ENCODE data around the gene MRM2.

Gene MRM2

DNA sequence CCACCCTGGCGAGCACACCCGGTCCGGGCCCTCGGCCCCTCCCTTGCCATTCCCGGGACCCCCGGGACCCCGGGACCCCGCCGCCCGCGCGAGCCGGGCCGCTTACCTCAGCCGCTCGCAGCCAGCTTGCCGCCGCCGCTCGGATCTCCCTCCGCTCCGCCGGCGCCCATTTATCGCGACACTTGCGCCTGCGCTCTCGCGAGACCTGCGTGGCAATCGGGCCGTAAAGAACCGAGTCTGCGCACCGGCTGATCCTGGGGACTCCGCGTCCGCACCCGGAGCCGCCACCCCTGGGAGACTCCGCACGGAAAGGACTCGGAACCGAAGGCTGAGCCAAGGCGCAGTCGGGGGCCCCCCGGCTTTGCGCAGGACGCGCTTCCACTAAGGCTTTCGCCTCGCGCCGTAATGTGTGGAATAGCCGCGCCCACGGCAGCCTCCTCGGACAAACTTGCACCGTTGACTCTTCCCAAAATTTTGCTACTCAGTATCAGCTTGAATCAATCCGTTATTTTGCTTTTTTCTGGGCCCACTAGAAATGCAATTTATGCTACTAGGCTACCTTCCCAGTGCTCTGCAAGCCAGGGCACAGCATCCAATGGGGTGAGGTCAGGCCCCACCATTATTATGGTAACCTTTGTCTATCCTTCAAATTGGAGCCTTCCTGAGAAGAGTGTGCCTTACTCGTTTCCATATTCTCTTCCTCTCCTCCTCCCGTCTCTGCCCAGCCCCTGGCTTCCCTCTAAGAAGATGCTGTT lies 9.1 kb downstream of the MRM2 start, which contains the start of gene MAD1L1:
TSS of gene MAD1L1 (minus strand) at position 180 of the 755 bp plus-strand sequence. CDS start 2,812 bp downstream, outside the sequence.
- peaks cover 38% of the 10 kb centered on the region for H3K79me2 ChIP-seq (ENCODE audit: low read length)
- no peaks in the 10 kb centered on the region for H3K27me3 ChIP-seq (replicated peaks; ENCODE audit: insufficient read depth, low read length)
- TF ChIP-seq EZH2phosphoT487 (IDR thresholded peaks at IDR 0.05; ENCODE audit: low read length) (no peak), EZH2 (optimal IDR thresholded peaks at IDR 0.05; ENCODE audit: low read depth, low read length) (no peak)
- TF ChIP-seq, protein P1, sequence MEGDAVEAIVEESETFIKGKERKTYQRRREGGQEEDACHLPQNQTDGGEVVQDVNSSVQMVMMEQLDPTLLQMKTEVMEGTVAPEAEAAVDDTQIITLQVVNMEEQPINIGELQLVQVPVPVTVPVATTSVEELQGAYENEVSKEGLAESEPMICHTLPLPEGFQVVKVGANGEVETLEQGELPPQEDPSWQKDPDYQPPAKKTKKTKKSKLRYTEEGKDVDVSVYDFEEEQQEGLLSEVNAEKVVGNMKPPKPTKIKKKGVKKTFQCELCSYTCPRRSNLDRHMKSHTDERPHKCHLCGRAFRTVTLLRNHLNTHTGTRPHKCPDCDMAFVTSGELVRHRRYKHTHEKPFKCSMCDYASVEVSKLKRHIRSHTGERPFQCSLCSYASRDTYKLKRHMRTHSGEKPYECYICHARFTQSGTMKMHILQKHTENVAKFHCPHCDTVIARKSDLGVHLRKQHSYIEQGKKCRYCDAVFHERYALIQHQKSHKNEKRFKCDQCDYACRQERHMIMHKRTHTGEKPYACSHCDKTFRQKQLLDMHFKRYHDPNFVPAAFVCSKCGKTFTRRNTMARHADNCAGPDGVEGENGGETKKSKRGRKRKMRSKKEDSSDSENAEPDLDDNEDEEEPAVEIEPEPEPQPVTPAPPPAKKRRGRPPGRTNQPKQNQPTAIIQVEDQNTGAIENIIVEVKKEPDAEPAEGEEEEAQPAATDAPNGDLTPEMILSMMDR (IDR thresholded peaks at IDR 0.05; ENCODE audit: low read length) = no peak
- no peak within 1 kb of the TSS for H3K27ac ChIP-seq (ENCODE audit: low read length)
- no peaks in the 10 kb centered on the region for H3K9me3 ChIP-seq (replicated peaks; ENCODE audit: insufficient read depth, low read length)
- peaks cover 15% of the 10 kb centered on the region for H3F3A ChIP-seq (ENCODE audit: insufficient read depth, low read length)
- H4K20me1 ChIP-seq (ENCODE audit: insufficient read depth, low read length) = no peaks in the 10 kb centered on the region
- H3K9me2 ChIP-seq (replicated peaks; ENCODE audit: insufficient read depth, low read length) = no peaks in the 10 kb centered on the region
- peak within 1 kb of the TSS; percentile 80 for H3K4me3 ChIP-seq (ENCODE audit: low read length)
- H3K4me1 ChIP-seq (ENCODE audit: low read length) = 0 out of 2 replicates have a peak, but pooled peaks cover 4% of the 10 kb centered on the region
- peak within 1 kb of the TSS; percentile 92 for H2AFZ ChIP-seq (ENCODE audit: low read length)
- peak within 1 kb of the TSS; percentile 90 for H3K9ac ChIP-seq (ENCODE audit: low read length)
- H3K4me2 ChIP-seq (ENCODE audit: low read depth, low read length) = peak within 1 kb of the TSS; percentile 75
- no peaks in the 10 kb centered on the region; the same call in none of the 2 replicates for H3K36me3 ChIP-seq (replicated peaks; ENCODE audit: insufficient read depth, low read length)
- peak; percentile 90 for DNase-seq

GRCh38 chr7:2231992-2232765 lies 9.8 kb downstream of the MRM2 start:
- peaks cover 15% of the 10 kb centered on the region for H3F3A ChIP-seq (ENCODE audit: insufficient read depth, low read length)
- no peaks in the 10 kb centered on the region for H3K9me3 ChIP-seq (replicated peaks; ENCODE audit: insufficient read depth, low read length)
- H3K4me2 ChIP-seq (ENCODE audit: low read depth, low read length) = peak overlapping the region; percentile 75
- H3K9ac ChIP-seq (ENCODE audit: low read length) = peak overlapping the region; percentile 90
- no peaks in the 10 kb centered on the region for H3K27me3 ChIP-seq (replicated peaks; ENCODE audit: insufficient read depth, low read length)
- H3K79me2 ChIP-seq (ENCODE audit: low read length) = peaks cover 38% of the 10 kb centered on the region
- H3K4me1 ChIP-seq (ENCODE audit: low read length) = 0 out of 2 replicates have a peak, but pooled peaks cover 4% of the 10 kb centered on the region
- no peaks in the 10 kb centered on the region for H3K9me2 ChIP-seq (replicated peaks; ENCODE audit: insufficient read depth, low read length)
- H2AFZ ChIP-seq (ENCODE audit: low read length) = peak overlapping the region; percentile 92
- no peaks in the 10 kb centered on the region for H4K20me1 ChIP-seq (ENCODE audit: insufficient read depth, low read length)
- H3K27ac ChIP-seq (ENCODE audit: low read length) = no peak overlapping the region
- TF ChIP-seq, protein P1 (IDR thresholded peaks at IDR 0.05; ENCODE audit: low read length) = no peak
- TF ChIP-seq EZH2phosphoT487 (IDR thresholded peaks at IDR 0.05; ENCODE audit: low read length) = no peak
- TF ChIP-seq EZH2 (optimal IDR thresholded peaks at IDR 0.05; ENCODE audit: low read depth, low read length) = no peak
- H3K36me3 ChIP-seq (replicated peaks; ENCODE audit: insufficient read depth, low read length) = no peaks in the 10 kb centered on the region; the same call in none of the 2 replicates
- DNase-seq = peak; percentile 20
- peak overlapping the region; percentile 80 for H3K4me3 ChIP-seq (ENCODE audit: low read length)

DNA sequence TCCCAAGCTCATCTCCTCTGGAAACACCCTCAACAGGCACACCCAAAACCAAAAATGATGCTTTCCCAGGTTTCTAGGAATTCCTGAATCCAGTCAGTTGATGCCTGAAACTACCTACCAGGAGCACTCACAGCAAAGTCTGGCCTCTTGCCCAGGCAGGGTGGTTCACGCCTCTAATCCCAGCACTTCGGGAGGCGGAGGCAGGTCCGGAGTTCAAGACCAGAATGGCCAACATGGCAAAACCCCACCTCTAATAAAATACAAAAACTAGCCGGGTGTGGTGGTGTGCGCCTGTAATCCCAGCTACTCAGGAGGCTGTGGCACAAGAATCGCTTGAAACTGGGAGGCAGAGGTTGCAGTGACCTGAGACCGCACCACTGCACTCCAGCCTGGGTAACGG lies 11.1 kb downstream of the MRM2 start:
- TF ChIP-seq, protein P1 (IDR thresholded peaks at IDR 0.05; ENCODE audit: low read length) = no peak
- no peak for TF ChIP-seq EZH2 (optimal IDR thresholded peaks at IDR 0.05; ENCODE audit: low read depth, low read length)
- TF ChIP-seq EZH2phosphoT487 (IDR thresholded peaks at IDR 0.05; ENCODE audit: low read length) = no peak

More for the DNA sequence above, 11.1 kb downstream of the MRM2 start:
- H3F3A ChIP-seq (ENCODE audit: insufficient read depth, low read length) = peaks cover 15% of the 10 kb centered on the region
- no peak overlapping the region for H3K27ac ChIP-seq (ENCODE audit: low read length)
- no peak overlapping the region for H2AFZ ChIP-seq (ENCODE audit: low read length)
- H4K20me1 ChIP-seq (ENCODE audit: insufficient read depth, low read length) = no peaks in the 10 kb centered on the region
- H3K4me3 ChIP-seq (ENCODE audit: low read length) = no peak overlapping the region
- H3K36me3 ChIP-seq (replicated peaks; ENCODE audit: insufficient read depth, low read length) = no peaks in the 10 kb centered on the region; the same call in 1 of the 2 replicates
- H3K4me2 ChIP-seq (ENCODE audit: low read depth, low read length) = no peak overlapping the region
- H3K4me1 ChIP-seq (ENCODE audit: low read length) = 0 out of 2 replicates have a peak, but pooled peaks cover 4% of the 10 kb centered on the region
- H3K9me2 ChIP-seq (replicated peaks; ENCODE audit: insufficient read depth, low read length) = no peaks in the 10 kb centered on the region
- peaks cover 38% of the 10 kb centered on the region for H3K79me2 ChIP-seq (ENCODE audit: low read length)
- no peak overlapping the region for H3K9ac ChIP-seq (ENCODE audit: low read length)
- no peak for DNase-seq
- no peaks in the 10 kb centered on the region for H3K9me3 ChIP-seq (replicated peaks; ENCODE audit: insufficient read depth, low read length)
- no peaks in the 10 kb centered on the region for H3K27me3 ChIP-seq (replicated peaks; ENCODE audit: insufficient read depth, low read length)
